Effector memory CD8-positive, alpha-beta T cell (primary cell): ENCODE data around the gene TRA2B.

ENCODE experiments used
- ATAC-seq: fragments of 150-1000 bp; cut with Tn5 transposase; replicated peaks from 2 replicates; pipeline ENCODE4 v1.10.0; 2021; ENCODE audit warnings: mild to moderate bottlenecking, moderate library complexity
- DNase-seq, 3 experiments: peaks; one replicate each; pipeline ENCODE4 v3.0.0; 2021
- H3K27ac Mint-ChIP-seq, 2 donors: one replicate each; pipeline ENCODE4 v1.8.0; 2022; ENCODE audit warnings: mild to moderate bottlenecking in 2 of 2, mixed read lengths in 2 of 2, moderate library complexity in 2 of 2
- H3K27me3 Mint-ChIP-seq, 2 donors: one replicate each; pipeline ENCODE4 v1.8.0; 2022; ENCODE audit warnings: mixed read lengths in 2 of 2
- H3K36me3 Mint-ChIP-seq: one replicate; pipeline ENCODE4 v1.8.0; 2022; ENCODE audit warnings: mild to moderate bottlenecking, moderate library complexity, mixed read lengths; ENCODE audit not compliant: insufficient read depth
- H3K4me1 Mint-ChIP-seq, 2 donors: one replicate each; pipeline ENCODE4 v1.8.0; 2022; ENCODE audit warnings: low read depth in 2 of 2, mixed read lengths in 2 of 2
- H3K4me3 Mint-ChIP-seq, 2 donors: one replicate each; pipeline ENCODE4 v1.8.0; 2022; ENCODE audit warnings: mild to moderate bottlenecking in 2 of 2, mixed read lengths in 2 of 2, moderate library complexity in 2 of 2
- H3K9me3 Mint-ChIP-seq, 2 donors: one replicate each; pipeline ENCODE4 v1.8.0; 2022; ENCODE audit warnings: mixed read lengths in 2 of 2

TRA2B gene

GRCh38 chr3:185929192-185930151 is 8.3 kb downstream of the TRA2B start:
- Mint-ChIP-seq H3K27me3 (no peaks in the 10 kb centered on the region), H3K4me1 (peaks cover 76 to 97% of the 10 kb centered on the region in 2 donors), H3K36me3 (peaks cover 84% of the 10 kb centered on the region), H3K27ac (peak overlapping the region; percentile 72), H3K9me3 (no peaks in the 10 kb centered on the region), H3K4me3 (peak overlapping the region; percentile 97 to 100)
- ATAC-seq (no peak), DNase-seq (no peak)

- DNase-seq (no peak), ATAC-seq (peak; percentile 20)
- H3K4me1 Mint-ChIP-seq: peaks cover 72 to 97% of the 10 kb centered on the region in 2 donors
- H3K27ac Mint-ChIP-seq: peak overlapping the region; percentile 26 to 72
- H3K4me3 Mint-ChIP-seq: peak overlapping the region; percentile 97 to 100
- H3K27me3 Mint-ChIP-seq: no peaks in the 10 kb centered on the region
- no peaks in the 10 kb centered on the region for H3K9me3 Mint-ChIP-seq
- H3K36me3 Mint-ChIP-seq: peaks cover 85% of the 10 kb centered on the region
These were observed 9.3 kb downstream of the TRA2B start for GRCh38 chr3:185928496-185928895.

- peak overlapping the region; percentile 97 to 100 for H3K4me3 Mint-ChIP-seq
- no peaks in the 10 kb centered on the region for H3K9me3 Mint-ChIP-seq
- H3K4me1 Mint-ChIP-seq: peaks cover 71 to 90% of the 10 kb centered on the region in 2 donors
- H3K27ac Mint-ChIP-seq: peak overlapping the region; percentile 53 to 72
- DNase-seq: no peak
- no peak for ATAC-seq
- H3K36me3 Mint-ChIP-seq: peaks cover 93% of the 10 kb centered on the region
- no peaks in the 10 kb centered on the region for H3K27me3 Mint-ChIP-seq
These were observed 10.2 kb downstream of the TRA2B start for GRCh38 chr3:185927501-185928200.

GRCh38 chr3:185926445-185926844 is 11.4 kb downstream of the TRA2B start:
- Mint-ChIP-seq H3K4me3 (peak overlapping the region; percentile 97 to 100), H3K4me1 (peaks cover 61 to 78% of the 10 kb centered on the region in 2 donors), H3K36me3 (peaks cover 95% of the 10 kb centered on the region), H3K9me3 (no peaks in the 10 kb centered on the region), H3K27me3 (no peaks in the 10 kb centered on the region), H3K27ac (peak overlapping the region in 1 of 2 donors; percentile 53)
- no peak for ATAC-seq
- no peak for DNase-seq

- Mint-ChIP-seq H3K36me3 (peaks cover 95% of the 10 kb centered on the region), H3K9me3 (no peaks in the 10 kb centered on the region), H3K4me1 (peaks cover 53 to 68% of the 10 kb centered on the region in 2 donors), H3K4me3 (peak overlapping the region; percentile 97 to 100), H3K27ac (peak overlapping the region in 1 of 2 donors; percentile 53), H3K27me3 (no peaks in the 10 kb centered on the region)
- DNase-seq (no peak), ATAC-seq (no peak)
These were observed 12.5 kb downstream of the TRA2B start for GRCh38 chr3:185925353-185925752.

- no peaks in the 10 kb centered on the region for H3K9me3 Mint-ChIP-seq
- peak overlapping the region; percentile 7 to 19 for H3K27ac Mint-ChIP-seq
- H3K4me3 Mint-ChIP-seq: no peak overlapping the region
- peaks cover 95% of the 10 kb centered on the region for H3K36me3 Mint-ChIP-seq
- peaks cover 43 to 58% of the 10 kb centered on the region in 2 donors for H3K4me1 Mint-ChIP-seq
- ATAC-seq (no peak), DNase-seq (no peak)
- no peaks in the 10 kb centered on the region for H3K27me3 Mint-ChIP-seq
These were observed 13.4 kb downstream of the TRA2B start for GRCh38 chr3:185924375-185924774.

GRCh38 chr3:185920184-185920583 is 17.6 kb downstream of the TRA2B start:
- Mint-ChIP-seq H3K27me3 (no peaks in the 10 kb centered on the region), H3K4me3 (no peak overlapping the region), H3K4me1 (peaks cover 8 to 25% of the 10 kb centered on the region in 2 donors), H3K27ac (peak overlapping the region in 1 of 2 donors; percentile 90), H3K36me3 (peaks cover 100% of the 10 kb centered on the region), H3K9me3 (no peaks in the 10 kb centered on the region)
- ATAC-seq (no peak), DNase-seq (no peak)

- Mint-ChIP-seq H3K4me1 (peaks cover 5 to 9% of the 10 kb centered on the region in 2 donors), H3K9me3 (no peaks in the 10 kb centered on the region), H3K27me3 (no peaks in the 10 kb centered on the region), H3K4me3 (no peak overlapping the region), H3K27ac (peak overlapping the region in 1 of 2 donors; percentile 89), H3K36me3 (peaks cover 99% of the 10 kb centered on the region)
- no peak for ATAC-seq
- no peak for DNase-seq
These were observed 21.6 kb downstream of the TRA2B start for GRCh38 chr3:185916042-185916833.

GRCh38 chr3:185915642-185916041 is 22.2 kb downstream of the TRA2B start:
- Mint-ChIP-seq H3K9me3 (no peaks in the 10 kb centered on the region), H3K4me1 (peaks cover 3 to 12% of the 10 kb centered on the region in 2 donors), H3K4me3 (peak overlapping the region in 1 of 2 donors; percentile 20), H3K36me3 (peaks cover 98% of the 10 kb centered on the region), H3K27me3 (no peaks in the 10 kb centered on the region), H3K27ac (peak overlapping the region; percentile 27 to 89)
- DNase-seq (no peak), ATAC-seq (no peak)

GRCh38 chr3:185914911-185915629 is 22.7 kb downstream of the TRA2B start:
- Mint-ChIP-seq H3K27me3 (no peaks in the 10 kb centered on the region), H3K9me3 (no peaks in the 10 kb centered on the region), H3K4me1 (peaks cover 6 to 16% of the 10 kb centered on the region in 2 donors), H3K4me3 (peak overlapping the region; percentile 14 to 20), H3K36me3 (peaks cover 97% of the 10 kb centered on the region), H3K27ac (peak overlapping the region; percentile 27 to 89)
- DNase-seq (no peak), ATAC-seq (no peak)

GRCh38 chr3:185912929-185913901 is 24.6 kb downstream of the TRA2B start:
- peaks cover 6 to 16% of the 10 kb centered on the region in 2 donors for H3K4me1 Mint-ChIP-seq
- H3K27me3 Mint-ChIP-seq: no peaks in the 10 kb centered on the region
- H3K4me3 Mint-ChIP-seq: no peak overlapping the region
- peak overlapping the region; percentile 26 to 41 for H3K27ac Mint-ChIP-seq
- peaks cover 81% of the 10 kb centered on the region for H3K36me3 Mint-ChIP-seq
- no peaks in the 10 kb centered on the region for H3K9me3 Mint-ChIP-seq
- DNase-seq (no peak), ATAC-seq (peak; percentile 24)

GRCh38 chr3:185912512-185912911 is 25.3 kb downstream of the TRA2B start:
- peaks cover 6 to 16% of the 10 kb centered on the region in 2 donors for H3K4me1 Mint-ChIP-seq
- no peak for DNase-seq
- H3K27me3 Mint-ChIP-seq: no peaks in the 10 kb centered on the region
- peak overlapping the region; percentile 26 to 41 for H3K27ac Mint-ChIP-seq
- no peaks in the 10 kb centered on the region for H3K9me3 Mint-ChIP-seq
- H3K4me3 Mint-ChIP-seq: no peak overlapping the region
- peaks cover 74% of the 10 kb centered on the region for H3K36me3 Mint-ChIP-seq
- no peak for ATAC-seq
